Kidney epithelial cell (primary cell): ENCODE measurements around the gene C4orf46. TPM values are rescaled to one million over a fixed set of nuclear protein-coding genes. Genes with fewer than 3 reads are reported as not detected.
"Not testable (repeated sequence)": the region's sequence is repeated elsewhere in the genome, so short reads cannot be mapped to it uniquely, and the experiment has no call there.

Experiments used
- DNase-seq: peaks from one replicate; pipeline ENCODE4 v3.0.0-alpha.2; 2010; ENCODE audit warnings: low read depth
- H3K27me3 ChIP-seq: 2 replicates; pipeline ENCODE4 v1.6.0; 2011; ENCODE audit warnings: low read length; ENCODE audit not compliant: control insufficient read depth, insufficient read depth
- H3K36me3 ChIP-seq: 2 replicates; pipeline ENCODE4 v1.5.1; 2011; ENCODE audit warnings: low read length; ENCODE audit not compliant: control insufficient read depth, insufficient read depth
- H3K4me3 ChIP-seq: 2 replicates; pipeline ENCODE4 v1.5.1; 2011; ENCODE audit warnings: low read depth, mild to moderate bottlenecking, control low read depth, low read length
- total RNA-seq: library from RNA; depleted of rRNA; stranded (reverse); fragments of >200 nt; gene quantifications from 2 replicates; pipeline ENCODE4 v1.2.3, GENCODE V29; 2015
- TF ChIP-seq, protein P1 (sequence below): IDR thresholded peaks from 2 replicates; pipeline ENCODE4 v1.5.1; 2011; ENCODE audit warnings: mild to moderate bottlenecking, moderate library complexity, low read length, control low read depth, inconsistent platforms; ENCODE audit not compliant: insufficient read depth, poor library complexity, severe bottlenecking

C4orf46 gene
- total RNA-seq, 1 donor from 2014 or later, result 14.1 TPM

DNA sequence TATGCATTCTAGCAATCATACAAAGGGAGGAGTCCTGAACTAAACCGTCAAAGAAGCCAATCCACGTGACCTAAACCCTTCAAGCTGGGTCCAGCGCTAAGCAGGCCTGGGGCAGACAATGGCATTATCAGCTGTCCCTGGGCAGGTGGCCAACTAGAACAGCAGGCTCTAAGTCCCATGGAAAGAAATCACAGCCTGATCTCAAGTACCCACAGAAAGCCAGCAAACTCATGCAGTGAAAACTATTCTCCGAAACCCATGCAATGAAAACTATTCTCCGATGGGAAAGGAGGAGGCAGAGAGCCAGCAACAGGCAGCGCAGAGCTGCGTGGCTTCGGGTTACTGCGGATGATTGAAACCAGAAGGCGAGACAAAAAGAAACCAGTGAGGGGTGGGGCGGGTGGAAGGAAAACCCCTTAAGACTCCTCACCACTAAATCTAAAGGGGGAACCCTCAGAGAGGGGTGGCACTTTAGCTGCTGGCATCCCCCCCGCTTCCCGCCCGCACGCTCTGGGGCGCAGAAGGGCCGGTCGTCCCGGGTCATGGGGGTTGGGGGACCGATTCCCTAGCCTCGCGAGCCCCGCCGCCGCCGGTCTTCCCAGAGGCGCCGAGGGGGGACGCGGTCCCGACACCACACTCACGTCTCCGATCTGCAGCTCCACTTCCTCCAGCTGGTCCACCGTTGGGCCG, 567 bp downstream of the C4orf46 start:
- H3K27me3 ChIP-seq, result no peaks in the 10 kb centered on the region
- DNase-seq, result peak; percentile 42
- H3K36me3 ChIP-seq, result no peaks in the 10 kb centered on the region
- TF ChIP-seq, protein P1, sequence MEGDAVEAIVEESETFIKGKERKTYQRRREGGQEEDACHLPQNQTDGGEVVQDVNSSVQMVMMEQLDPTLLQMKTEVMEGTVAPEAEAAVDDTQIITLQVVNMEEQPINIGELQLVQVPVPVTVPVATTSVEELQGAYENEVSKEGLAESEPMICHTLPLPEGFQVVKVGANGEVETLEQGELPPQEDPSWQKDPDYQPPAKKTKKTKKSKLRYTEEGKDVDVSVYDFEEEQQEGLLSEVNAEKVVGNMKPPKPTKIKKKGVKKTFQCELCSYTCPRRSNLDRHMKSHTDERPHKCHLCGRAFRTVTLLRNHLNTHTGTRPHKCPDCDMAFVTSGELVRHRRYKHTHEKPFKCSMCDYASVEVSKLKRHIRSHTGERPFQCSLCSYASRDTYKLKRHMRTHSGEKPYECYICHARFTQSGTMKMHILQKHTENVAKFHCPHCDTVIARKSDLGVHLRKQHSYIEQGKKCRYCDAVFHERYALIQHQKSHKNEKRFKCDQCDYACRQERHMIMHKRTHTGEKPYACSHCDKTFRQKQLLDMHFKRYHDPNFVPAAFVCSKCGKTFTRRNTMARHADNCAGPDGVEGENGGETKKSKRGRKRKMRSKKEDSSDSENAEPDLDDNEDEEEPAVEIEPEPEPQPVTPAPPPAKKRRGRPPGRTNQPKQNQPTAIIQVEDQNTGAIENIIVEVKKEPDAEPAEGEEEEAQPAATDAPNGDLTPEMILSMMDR, result no peak
- peak overlapping the region; percentile 94 for H3K4me3 ChIP-seq

DNA sequence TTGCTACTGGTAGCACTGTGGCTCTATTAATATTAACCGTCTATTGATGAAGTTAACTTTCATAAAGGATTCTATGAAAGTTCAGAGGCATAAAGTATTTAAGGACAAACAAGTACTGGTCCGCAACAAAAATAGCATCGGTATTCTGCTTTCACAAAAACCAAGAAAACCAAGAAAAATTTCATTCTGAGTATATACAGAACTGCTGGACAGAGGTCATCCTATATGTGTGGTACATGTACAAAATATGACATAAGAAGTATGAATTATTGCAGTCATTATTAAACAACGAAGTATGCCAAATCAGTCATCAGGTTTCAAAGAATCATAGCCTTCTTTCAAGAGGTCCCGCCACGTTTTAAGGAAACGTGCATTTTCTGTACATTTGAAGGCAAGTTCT, 2.4 kb downstream of the C4orf46 start:
- TF ChIP-seq, protein P1, result no peak
- no peak for DNase-seq
- Histone ChIP-seq H3K27me3 (no peaks in the 10 kb centered on the region), H3K36me3 (no peaks in the 10 kb centered on the region), H3K4me3 (no peak overlapping the region)

DNA sequence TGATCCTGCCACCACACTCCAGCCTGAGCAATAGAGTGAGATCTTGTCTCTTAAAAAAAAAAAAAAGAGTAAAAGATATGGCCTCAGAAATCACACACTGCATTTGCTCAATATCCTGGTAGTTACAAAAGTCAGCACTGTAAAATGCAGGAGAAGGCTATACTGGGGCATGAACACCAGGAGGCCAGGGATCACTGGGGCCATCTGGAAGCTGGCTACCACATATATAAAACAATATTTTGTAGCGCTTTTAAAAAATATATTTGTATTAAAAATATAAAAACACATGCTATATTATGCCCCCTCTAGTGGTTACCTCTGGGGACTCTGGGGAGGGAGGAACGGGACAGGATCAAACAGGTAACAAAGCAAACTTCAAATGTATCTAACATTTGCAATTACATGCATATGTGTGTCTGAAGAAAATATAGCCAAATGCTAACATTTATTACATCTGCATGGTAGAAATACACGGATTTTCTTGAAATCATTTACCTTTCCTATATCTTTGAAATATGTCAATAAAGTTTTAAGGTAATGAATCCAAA, 4.0 kb downstream of the C4orf46 start:
- no peaks in the 10 kb centered on the region for H3K36me3 ChIP-seq
- DNase-seq, result no peak
- no peaks in the 10 kb centered on the region for H3K27me3 ChIP-seq
- no peak overlapping the region for H3K4me3 ChIP-seq
- TF ChIP-seq, protein P1, result peak; percentile 55

DNA sequence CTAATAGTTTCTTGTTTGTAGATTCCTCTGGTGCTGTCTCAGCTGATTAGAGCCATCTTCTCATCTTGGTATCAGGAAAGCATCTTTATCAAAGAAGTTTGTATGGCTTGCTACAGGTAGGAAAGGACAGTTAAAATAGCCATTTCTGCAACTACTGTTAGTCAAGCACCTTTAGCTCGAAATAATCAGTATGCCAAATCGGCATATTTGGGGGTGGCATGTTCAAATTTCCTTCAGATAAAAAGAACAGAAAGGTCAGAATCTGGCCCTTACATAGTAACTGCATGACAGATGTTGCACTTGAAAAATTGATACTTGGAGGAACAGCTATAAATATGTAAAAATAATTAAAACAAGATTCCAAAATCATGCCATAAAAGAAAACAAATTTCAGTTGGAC, 4.8 kb downstream of the C4orf46 start:
- H3K36me3 ChIP-seq, result no peaks in the 10 kb centered on the region
- H3K27me3 ChIP-seq, result no peaks in the 10 kb centered on the region
- no peak overlapping the region for H3K4me3 ChIP-seq
- DNase-seq, result no peak
- TF ChIP-seq, protein P1, result no peak

DNA sequence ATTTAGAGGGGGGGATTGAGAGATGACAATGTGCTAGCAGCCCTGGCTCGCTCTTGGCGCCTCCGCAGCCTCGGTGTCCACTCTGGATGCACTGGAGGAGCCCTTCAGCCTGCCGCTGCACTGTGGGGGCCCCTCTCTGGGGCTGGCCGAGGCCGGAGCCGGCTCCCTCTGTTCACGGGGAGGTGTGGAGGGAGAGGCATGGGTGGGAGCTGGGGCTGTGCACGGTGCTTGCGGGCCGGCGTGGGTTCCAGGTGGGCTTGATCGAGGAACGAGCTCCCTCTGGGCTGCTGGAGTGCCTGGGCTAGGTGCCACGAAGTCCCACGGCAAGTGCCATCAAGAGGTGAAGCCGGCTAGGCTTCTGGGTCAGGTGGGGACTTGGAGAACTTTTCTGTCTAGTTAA, 6.9 kb downstream of the C4orf46 start:
- DNase-seq, result no peak
- Histone ChIP-seq H3K36me3 (no peaks in the 10 kb centered on the region), H3K27me3 (no peaks in the 10 kb centered on the region), H3K4me3 (no peak overlapping the region)
- TF ChIP-seq, protein P1, result no peak

DNA sequence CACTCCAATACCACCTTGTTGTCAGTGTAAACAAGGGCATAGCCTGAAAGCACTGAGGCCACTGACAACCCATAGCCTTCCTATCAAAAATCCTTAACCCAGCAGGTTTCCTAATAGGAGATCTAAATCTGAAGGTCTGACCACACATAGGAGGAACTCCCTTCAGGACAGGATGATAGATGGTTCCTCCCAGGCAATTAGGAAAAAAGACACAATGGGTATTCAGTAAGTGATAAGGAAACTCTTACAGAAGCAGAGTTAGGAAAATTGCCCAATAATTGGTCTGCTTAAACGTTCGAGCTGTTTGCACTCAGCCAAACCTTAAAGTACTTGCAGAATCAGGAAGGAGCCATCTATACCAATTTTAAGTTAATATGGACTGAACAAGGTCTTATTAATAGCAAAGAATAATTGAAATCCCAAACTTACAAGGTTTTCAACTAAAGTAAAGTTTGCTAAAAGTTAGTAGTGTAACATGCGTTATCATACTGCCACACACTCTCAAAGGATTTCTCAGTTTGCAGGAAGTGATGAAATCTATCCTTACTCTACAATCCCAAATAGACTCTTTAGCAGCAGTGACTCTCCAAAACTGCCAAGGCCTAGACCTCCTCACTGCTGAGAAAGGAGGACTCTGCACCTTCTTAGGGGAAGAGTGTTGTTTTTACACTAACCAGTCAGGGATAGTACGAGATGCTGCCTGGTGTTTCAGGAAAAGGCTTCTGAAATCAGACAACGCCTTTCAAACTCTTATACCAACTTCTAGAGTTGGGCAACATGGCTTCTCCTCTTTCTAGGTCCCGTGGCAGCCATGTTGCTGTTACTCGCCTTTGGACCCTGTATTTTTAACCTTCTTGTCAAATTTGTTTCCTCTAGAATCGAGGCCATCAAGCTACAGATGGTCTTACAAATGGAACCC, 7.7 kb downstream of the C4orf46 start:
- H3K4me3 ChIP-seq, H3K27me3 ChIP-seq, H3K36me3 ChIP-seq, DNase-seq: not testable (repeated sequence)

DNA sequence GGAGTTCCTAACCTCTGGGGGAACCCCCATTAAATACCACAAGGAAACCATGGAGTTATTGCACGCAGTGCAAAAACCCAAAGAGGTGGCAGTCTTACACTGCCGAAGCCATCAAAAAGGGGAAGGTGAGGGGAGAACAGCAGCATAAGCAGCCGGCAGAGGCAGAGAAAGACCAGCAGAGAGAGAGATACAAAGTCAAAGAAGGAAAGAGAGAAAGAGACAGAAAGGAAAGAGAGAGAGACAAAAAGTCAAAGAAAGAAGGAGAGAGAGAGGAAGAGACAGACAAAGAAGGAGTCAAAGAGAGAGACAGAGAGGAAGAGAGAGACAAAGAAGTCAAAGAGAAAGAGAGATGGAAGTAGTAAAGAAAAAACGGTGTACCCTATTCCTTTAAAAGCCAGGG, 8.4 kb downstream of the C4orf46 start:
- H3K4me3 ChIP-seq, H3K27me3 ChIP-seq, H3K36me3 ChIP-seq, DNase-seq: not testable (repeated sequence)
